AG04450 (cell line): ENCODE data around the gene TRPM5. TPM values are rescaled to one million over a fixed set of nuclear protein-coding genes. Genes with fewer than 3 reads are reported as not detected.
A peak's percentile ranks its signal among the peaks of the same experiment; 100 is the strongest.

Source experiments
- CTCF ChIA-PET: fragments of 300-600, 350-600 bp; formaldehyde crosslinking; extraction: SDS; loops from one replicate; lab custom pipeline; 2022; ENCODE audit warnings: antibody characterized with exemption, inconsistent platforms; lab: Charles Lee
- POLR2A ChIA-PET: fragments of 350-600 bp; formaldehyde crosslinking; extraction: SDS; loops from one replicate; lab custom pipeline; 2021; ENCODE audit warnings: antibody characterized with exemption, inconsistent platforms; lab: Yijun Ruan, JAX
- DNase-seq: peaks from one replicate; pipeline ENCODE4 v3.0.0-alpha.2; 2011; ENCODE audit warnings: low read depth, low spot score
- H3K27ac ChIP-seq: one replicate; pipeline ENCODE4 v1.5.1; 2012; ENCODE audit warnings: low read depth, low read length, control low read depth
- H3K27me3 ChIP-seq: one replicate; pipeline ENCODE4 v1.6.0; 2012; ENCODE audit warnings: low read length; ENCODE audit not compliant: control insufficient read depth, insufficient read depth
- H3K4me3 ChIP-seq: 2 replicates; pipeline ENCODE4 v1.5.1; 2011; ENCODE audit warnings: mild to moderate bottlenecking, low read depth, low read length, control low read depth
- H3K9me3 ChIP-seq: 2 replicates; pipeline ENCODE4 v1.5.1; 2012; ENCODE audit warnings: low read length; ENCODE audit not compliant: control insufficient read depth, insufficient read depth
- CTCF ChIP-seq: IDR thresholded peaks from 2 replicates; pipeline ENCODE4 v1.5.1; 2011; ENCODE audit warnings: low read depth, low read length, control low read depth, inconsistent platforms
- polyA plus RNA-seq: library from polyadenylated mRNA; depleted of rRNA; stranded (reverse); fragments of >200 nt; gene quantifications from 2 replicates; pipeline ENCODE4 v1.2.3, GENCODE V29; 2011

The TRPM5 gene
- polyA plus RNA-seq, 1 experiment: not detected

- peak within 1 kb of the TSS; percentile 91 for H3K4me3 ChIP-seq
- no peaks in the 10 kb centered on the region for H3K27me3 ChIP-seq
- ChIA-PET CTCF (interaction anchor here (0.6 to 3.8 kb wide), 13 partner anchors 8 to 825 kb away, joined by 3 to 29 read pairs (median 4); partner anchors contain the start of gene CD81), POLR2A (interaction anchor here (0.6 to 3.3 kb wide), 13 partner anchors 10 to 529 kb away, joined by 3 to 33 read pairs (median 4); partner anchors contain the start of genes CD81 and PHLDA2)
- H3K27ac ChIP-seq: peak within 1 kb of the TSS; percentile 98
- TF ChIP-seq CTCF: peak; percentile 97
- DNase-seq: peak; percentile 100
- H3K9me3 ChIP-seq: peaks cover 4% of the 10 kb centered on the region; the same call in 1 of the 2 replicates
Measured at GRCh38 chr11:2400069-2400761, 44.1 kb downstream of the TRPM5 start, which contains the start of gene TSSC4. TSSC4 (plus strand) TSS chr11:2400750; CDS start chr11:2402634, 1,884 bp downstream.

- no peaks in the 10 kb centered on the region for H3K27me3 ChIP-seq
- peak overlapping the region; percentile 76 for H3K4me3 ChIP-seq
- H3K9me3 ChIP-seq: peaks cover 4% of the 10 kb centered on the region; the same call in 1 of the 2 replicates
- POLR2A ChIA-PET: interaction anchor here (0.5 to 3.3 kb wide), 4 partner anchors 9 to 23 kb away, joined by 4 to 33 read pairs (median 8); partner anchors contain the start of gene CD81
- TF ChIP-seq CTCF: no peak
- DNase-seq: no peak
- CTCF ChIA-PET: interaction anchor here (1.3 to 3.8 kb wide), 2 partner anchors 20 to 202 kb away, joined by 4 to 29 read pairs; no protein-coding TSS in a partner anchor
- peak overlapping the region; percentile 98 for H3K27ac ChIP-seq
Measured at GRCh38 chr11:2399488-2400068, 44.7 kb downstream of the TRPM5 start.

- Histone ChIP-seq H3K27ac (peak overlapping the region; percentile 98), H3K4me3 (peak overlapping the region; percentile 76; the same call in 1 of the 2 replicates), H3K9me3 (peaks cover 4% of the 10 kb centered on the region; the same call in 1 of the 2 replicates), H3K27me3 (no peaks in the 10 kb centered on the region)
- TF ChIP-seq CTCF: peak; percentile 18; the same call in 1 of the 2 replicates
- POLR2A ChIA-PET: no interaction called here
- CTCF ChIA-PET: interaction anchor here (3.8 kb wide), 1 partner anchor 21 kb away, joined by 29 read pairs; no protein-coding TSS in a partner anchor
- no peak for DNase-seq
Measured at GRCh38 chr11:2398664-2399355, 45.5 kb downstream of the TRPM5 start.

- H3K27me3 ChIP-seq: no peaks in the 10 kb centered on the region
- DNase-seq: no peak
- no peak overlapping the region for H3K27ac ChIP-seq
- ChIA-PET CTCF (no interaction called here), POLR2A (no interaction called here)
- peaks cover 4% of the 10 kb centered on the region; the same call in 1 of the 2 replicates for H3K9me3 ChIP-seq
- H3K4me3 ChIP-seq: no peak overlapping the region
- no peak for TF ChIP-seq CTCF
Measured at GRCh38 chr11:2397005-2397404, 47.3 kb downstream of the TRPM5 start.
